GM19463 (cell line): Measurements from ENCODE around the gene NMNAT2.
"Not testable (repeated sequence)": the region's sequence is repeated elsewhere in the genome, so short reads cannot be mapped to it uniquely, and the experiment has no call there.

Experiments used
- ATAC-seq: cut with Tn5 transposase; IDR thresholded peaks from one replicate; pipeline ENCODE4 v1.9.1; 2021; ENCODE audit warnings: mild to moderate bottlenecking, moderate library complexity; ENCODE audit not compliant: unreplicated experiment

The NMNAT2 gene

DNA sequence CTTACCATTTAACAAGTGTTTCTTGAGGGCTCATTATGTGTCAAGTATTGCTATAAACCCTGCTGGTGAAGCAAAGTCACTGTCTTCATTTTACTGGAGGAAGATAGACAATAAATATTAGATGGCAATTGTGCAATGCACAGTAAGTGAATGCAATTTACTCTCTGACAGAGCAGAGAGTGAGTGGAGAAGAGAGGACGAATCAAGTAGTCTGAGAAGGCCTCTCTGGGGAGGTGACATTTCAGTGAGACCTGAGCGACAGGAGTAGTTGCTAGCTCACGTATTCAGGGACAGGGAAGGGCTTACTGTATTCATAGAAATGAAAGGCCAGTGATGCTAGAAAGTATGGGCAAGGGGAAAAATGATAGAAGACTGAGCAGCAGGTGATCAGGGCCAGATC, 1.2 kb upstream of the NMNAT2 start:
- no peak for ATAC-seq

DNA sequence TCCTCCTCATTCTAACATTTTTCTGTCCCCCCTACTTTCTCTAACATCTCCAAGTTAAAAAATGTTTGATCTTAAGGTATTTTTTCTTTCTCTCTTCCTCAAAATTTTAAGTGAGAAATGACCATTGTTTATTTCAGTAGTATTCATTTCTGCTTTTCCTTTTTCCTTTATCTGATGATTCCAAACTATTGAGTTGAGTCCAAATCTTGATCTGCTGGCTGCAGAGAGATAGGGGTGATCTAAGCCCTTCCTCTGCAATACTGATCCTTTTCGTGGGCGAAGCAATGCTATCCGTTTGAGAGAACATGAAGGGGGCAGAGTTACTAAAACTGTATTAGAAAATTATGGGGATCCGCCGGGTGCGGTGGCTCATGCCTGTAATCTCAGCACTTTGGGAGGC, 516 bp upstream of the NMNAT2 start:
- no peak for ATAC-seq

DNA sequence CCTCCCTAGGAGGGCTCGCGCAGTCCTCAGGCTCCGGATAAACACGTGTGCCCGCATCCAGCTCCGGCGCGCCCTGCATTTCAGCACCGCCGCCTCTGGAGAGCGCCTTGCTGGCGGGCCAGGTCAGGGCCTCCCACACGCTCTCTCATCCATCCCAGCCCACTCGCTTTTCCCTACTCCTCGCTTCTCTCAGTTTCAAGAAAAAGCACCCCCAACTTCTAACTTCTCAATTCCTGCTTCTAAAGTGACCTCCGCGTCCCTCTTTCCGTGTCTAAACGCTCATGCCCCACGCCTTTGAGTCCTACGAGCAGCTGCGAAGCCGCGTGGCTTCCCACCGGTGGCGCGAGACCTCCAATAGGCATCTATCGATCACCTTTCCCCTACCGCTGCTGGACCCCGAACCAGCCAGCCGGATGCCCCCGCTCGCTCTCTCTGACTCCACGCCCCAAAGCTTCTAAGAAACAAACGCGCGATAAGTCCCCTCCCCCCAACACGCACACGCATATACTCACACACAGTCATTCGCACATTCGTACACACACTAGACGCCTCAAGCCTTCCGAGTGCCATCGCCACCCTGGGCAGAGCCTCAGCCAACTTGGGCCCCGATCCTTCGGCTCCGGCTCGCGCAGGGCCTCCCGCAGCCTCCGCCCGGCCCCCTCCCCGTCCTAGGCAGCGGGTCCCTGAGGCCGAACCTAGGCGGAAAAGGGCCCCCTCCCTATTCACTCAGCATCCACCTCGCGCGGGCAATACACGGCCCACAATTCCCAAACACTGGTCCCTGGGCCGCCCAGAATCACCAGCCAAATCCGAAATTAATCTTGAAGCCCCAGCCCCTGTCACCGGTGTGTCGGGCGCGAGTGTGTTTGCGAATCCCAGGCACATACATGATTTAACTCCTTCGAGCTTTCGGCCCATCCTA, 1.1 kb downstream of the NMNAT2 start:
- ATAC-seq = no peak

DNA sequence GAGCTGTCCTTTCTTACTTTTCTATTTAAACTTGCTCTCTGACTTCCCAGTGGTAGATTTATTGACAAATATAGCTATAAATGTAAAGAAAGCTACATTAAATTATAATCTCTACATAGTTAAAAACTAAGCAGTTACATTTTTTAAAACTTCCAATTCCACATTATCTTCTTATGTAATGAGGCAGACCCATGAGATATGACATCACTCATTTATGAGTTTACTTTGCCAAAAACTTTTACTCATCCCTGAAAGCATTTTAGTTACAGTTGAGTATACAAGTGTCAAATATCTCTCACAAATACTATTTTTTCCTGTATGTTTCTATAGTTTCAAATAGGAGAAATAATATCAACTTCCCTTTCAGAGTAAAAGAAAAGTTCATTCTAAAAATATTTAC, 3.8 kb downstream of the NMNAT2 start:
- no peak for ATAC-seq

DNA sequence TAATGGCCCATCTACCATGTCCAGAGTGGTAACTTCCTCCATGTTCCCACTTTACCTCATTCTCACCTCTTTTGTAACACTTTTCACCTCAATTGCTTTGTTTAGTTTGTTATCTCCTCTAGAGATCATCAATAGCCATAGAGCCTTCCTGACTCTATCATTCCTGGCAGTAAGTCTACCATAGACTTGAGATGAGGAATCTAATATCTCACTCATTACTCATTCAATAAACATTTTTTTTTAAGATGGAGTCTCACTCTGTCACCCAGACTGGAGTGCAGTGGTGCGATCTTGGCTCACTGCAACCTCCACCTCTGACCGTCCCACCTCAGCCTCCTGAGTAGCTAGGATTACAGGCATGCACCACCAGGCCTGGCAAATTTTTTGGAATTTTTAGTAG, 7.1 kb downstream of the NMNAT2 start:
- no peak for ATAC-seq

DNA sequence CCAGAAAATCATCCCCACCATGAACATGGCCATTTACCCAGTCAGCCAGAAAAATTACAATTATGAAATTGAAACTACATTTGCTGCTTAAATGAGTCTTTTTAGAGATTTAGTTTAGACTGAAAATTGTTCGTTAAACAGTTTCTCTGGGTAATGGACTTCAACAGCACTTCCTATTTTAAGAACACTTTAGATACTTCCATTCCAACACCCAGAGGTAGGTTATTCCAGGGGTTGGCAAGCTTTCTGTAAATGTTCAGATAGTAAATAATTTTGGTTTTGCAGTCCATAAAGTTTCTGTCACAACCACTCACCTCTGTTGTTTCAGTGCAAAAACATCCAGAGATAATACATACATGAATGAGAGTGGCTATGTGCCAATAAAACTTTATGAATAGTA, 10.2 kb downstream of the NMNAT2 start:
- no peak for ATAC-seq

DNA sequence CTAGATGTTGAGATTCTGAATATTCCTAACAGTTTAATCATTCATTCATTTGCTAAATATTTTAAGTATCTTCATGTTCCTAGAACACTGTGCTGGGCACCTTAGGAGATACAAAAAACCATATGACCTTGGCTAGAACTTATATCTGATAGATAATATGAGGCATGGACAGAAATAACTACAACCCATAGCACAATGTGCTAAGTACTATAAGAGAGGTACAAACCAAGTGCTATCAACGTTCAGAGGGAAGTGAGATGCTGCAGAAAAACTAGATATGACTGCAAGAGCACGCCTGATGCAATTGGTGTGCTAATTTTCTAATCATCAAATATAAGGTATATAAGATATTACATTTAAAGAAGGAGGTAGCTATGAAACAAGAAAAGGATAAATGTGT, 10.7 kb downstream of the NMNAT2 start:
- ATAC-seq = no peak

DNA sequence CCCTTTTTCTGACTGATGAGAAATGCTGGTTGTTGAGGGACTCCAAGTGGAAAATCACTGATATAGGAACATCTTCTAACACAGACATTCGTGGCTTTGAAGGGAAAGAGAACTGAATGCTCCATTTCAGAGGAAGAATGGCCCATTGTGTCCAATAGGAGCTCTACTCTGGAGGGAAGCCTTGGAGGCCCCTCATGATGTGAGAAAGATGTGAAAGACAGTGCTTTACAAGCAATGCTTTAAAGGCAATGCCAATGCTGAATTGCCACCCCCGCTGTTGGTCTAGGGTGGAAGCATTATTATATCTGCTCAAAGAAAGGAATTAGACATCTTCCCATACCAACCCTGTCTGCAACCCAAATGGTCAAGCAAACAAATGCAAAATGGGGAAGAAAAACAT, 13.7 kb downstream of the NMNAT2 start:
- ATAC-seq = no peak

DNA sequence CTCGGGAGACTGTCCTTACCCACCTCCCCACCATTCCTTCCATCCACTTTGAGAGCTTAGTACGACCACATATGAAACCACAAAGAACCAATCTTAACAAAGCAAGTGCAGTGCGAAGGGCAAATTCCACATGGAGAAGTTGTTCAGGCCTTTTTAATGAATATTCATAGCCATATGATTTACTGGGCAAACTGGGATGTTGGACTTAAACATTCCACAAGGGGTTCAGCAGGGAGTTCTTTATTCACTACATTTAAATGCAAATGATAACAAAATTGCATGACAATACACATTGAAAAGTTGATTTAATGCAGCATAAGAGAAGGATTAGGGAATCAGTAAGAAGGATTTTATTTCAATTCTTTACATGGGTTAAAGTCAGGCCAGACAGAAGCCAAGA, 14.7 kb downstream of the NMNAT2 start:
- ATAC-seq = no peak

DNA sequence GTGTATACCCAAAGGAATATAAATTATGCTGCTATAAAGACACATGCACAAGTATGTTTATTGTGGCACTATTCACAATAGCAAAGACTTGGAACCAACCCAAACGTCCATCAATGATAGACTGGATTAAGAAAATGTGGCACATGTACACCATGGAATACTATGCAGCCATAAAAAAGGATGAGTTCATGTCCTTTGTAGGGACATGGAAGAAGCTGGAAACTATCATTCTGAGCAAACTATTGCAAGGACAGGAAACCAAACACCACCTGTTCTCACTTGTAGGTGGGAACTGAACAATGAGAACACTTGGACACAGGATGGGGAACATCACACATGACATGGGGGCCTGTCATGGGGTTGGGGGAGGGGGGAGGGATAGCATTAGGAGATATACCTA, 16.6 kb downstream of the NMNAT2 start:
- not testable (repeated sequence) for ATAC-seq

DNA sequence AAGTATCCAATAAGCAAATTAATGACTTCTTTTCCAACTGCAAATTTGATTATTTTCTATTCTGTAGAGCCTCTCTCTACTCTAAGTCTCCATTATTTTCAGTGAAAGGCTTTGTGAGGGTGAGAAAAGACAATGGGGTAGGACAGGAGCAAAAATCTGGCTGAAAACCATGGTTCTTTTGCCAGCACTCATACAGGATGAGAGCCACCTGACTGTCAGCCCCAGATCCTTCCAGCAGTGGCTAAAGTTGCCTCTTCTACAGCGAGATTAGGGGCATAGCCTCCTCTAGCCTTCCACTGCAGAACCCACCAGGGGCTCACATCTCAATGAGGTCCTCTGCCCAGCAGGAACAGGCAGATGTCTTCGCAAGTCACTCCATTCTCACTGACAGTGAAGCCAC, 23.7 kb downstream of the NMNAT2 start:
- no peak for ATAC-seq

DNA sequence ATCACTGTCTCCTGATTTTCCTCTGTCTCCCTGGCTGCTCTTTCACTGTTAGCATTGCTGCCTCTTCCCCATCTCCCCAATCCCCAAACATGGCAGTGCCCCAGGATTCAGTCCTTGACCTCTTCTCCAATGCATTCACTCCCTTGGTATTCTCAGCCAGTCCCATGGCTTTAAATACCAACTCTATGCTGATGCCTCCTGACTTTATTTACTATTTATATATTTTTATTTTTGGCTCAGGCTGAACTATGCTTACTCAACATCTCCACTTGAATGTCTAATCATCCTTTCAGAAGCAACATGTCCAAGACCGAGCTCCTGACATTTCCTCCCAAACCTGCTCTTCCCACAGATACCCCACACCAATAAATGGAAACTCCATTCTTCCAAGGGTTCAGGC, 26.3 kb downstream of the NMNAT2 start:
- ATAC-seq = no peak

DNA sequence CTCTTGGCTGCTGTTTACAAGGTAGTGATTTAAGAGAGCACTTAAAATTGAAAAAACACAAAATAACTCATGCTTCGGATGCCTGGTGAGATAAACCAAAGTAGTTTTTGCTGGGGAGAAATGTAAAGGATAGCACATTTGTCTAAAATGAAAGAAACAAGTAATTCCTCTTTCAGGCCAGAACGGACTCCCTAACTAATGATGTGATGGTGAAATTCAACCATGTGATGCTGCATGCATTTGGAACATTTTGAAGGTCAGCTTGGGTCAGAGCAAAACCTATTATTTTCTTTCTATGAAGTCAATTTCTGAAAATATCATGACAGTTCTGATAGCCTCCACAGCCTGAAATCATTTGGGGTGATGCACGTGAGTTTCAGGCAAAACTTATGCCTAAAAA, 27.6 kb downstream of the NMNAT2 start:
- no peak for ATAC-seq

DNA sequence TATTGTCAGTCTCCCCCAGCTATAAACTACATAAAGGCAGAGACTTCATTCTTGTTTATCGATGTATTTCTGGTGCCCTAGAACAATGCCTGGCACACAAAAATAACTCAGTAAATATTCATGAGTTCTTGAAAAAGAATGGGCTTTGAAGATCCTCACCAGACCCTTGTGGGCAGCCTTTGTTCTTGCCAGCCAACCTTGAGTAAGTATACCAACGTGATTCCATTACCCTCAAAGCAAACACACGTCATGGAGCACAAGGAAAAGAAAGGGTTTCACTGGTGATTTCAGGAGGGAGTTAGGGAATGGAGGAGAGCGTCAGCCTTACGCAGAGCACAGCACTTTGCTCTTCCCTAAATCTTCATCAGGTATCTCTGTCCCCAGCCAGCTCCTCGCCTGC, 29.4 kb downstream of the NMNAT2 start:
- no peak for ATAC-seq

DNA sequence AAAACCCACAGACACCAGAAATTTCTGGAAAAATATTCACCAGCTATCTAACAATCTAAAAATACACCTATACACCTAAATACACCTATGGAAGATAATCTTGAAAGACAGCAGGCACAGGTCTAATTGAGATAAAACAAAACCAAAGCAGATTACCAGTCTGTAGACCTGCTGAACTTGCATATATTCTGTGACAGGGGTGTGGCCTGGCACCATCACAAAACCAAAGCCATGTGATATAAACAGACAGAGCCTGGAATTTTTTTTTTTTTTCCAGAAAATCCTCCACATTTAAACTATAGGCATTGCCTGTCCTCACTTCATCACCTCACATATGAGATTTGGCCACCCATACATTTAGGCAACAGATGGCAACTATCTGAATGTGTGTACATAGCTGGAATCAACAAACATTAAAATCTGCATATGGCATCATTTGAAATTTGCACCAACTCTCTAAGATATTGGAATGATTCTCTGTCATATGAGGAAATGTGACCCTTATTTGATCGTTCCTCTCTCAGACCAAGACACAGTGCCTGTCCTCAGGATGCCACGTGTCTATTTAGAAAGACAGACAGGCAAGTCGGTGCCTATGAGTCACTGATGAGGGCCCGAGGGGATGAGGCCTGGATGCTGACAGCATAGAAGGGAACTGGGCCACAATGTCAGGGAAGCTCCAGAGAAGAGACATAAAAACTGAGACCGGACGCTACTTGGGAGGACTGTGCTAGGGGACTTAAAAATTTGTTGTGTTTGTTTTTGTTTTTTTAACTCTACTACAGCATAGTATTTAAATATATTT, 32.6 kb downstream of the NMNAT2 start:
- no peak for ATAC-seq

DNA sequence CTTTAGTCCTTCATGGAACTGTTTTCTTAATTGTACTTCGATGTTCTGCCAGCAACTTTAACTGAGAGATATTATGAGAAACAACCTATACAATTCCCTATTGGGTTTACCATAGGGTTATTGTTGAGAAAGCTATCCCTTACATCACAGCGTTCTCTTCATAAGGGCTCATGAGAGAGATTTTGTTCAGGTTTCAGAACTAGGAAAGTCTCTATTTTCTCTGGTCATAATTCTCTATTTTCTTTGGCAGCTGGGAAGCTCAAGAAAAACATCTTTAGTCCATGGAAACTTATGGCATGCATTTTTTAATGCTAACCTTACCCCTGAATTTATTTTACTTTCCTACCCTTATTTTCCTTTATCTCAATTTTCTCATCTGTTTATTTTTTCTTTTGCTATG, 38.2 kb downstream of the NMNAT2 start:
- ATAC-seq = no peak

DNA sequence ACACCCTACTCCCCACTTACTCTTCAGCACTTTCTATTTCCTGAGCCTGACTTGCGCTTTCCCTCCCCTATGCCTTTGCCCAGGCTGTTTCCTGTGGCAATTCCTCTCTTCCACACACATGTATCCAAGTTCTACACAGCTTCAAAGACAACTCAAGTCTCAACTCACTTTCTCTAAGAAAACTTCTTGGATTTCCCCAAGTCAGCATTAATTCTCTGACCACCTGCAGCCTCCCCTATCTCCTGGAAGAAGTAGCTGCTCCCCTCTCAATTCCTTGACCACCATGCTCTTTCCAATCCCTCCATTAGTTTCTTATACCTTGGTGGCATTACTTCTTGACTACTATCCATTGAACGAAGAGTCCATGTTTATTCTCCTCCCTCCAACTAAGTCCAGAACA, 42.8 kb downstream of the NMNAT2 start:
- ATAC-seq = no peak

DNA sequence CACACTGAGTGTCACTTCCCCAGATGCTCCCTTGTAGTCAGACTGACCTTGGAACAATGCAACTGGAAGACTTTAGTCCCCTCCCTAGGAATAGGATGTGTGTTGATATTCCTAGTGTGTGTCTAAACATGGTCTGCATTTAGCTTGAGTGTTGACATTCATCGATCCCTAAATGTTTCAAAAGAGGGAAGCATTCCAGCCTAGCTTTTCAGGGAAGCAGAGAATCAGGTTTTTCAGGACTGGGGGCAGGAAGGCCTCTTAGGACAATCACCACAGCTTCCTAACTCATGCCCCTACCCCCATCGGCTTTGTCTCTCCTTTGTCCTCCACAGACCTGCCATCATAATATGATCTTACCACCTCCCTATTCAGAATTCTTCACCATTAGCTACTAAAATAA, 43.4 kb downstream of the NMNAT2 start:
- ATAC-seq = no peak

DNA sequence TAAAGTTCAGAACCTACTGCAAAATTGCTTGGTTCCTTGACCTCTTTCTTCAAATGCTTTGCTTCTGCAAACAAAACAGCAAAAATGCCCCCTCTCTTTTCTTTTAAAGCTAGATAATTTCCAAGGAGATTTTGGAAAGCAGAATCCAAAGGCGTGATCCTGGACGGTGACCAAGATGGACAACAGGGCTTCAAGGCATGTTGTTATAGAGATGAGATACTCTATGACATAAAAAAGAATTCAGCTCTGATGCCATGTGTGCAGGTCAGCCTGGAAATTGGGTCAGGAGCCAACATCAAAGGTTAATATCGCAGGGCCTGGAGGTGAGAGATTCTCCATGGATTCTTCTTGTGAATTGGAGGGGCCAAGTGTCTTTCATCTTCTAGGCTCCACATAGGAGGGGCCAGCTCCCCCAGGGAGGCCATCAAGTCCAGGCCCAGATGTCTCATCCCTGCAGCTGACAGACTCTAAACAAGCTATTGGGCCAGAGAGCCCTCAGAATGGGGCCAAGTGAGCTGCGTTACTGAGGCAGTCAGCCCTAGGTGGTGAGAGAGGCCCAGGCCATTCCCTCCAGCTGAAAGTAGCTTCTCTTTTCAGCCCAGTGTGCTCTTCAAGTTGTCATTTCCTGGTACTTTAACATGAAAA, 45.5 kb downstream of the NMNAT2 start:
- no peak for ATAC-seq

DNA sequence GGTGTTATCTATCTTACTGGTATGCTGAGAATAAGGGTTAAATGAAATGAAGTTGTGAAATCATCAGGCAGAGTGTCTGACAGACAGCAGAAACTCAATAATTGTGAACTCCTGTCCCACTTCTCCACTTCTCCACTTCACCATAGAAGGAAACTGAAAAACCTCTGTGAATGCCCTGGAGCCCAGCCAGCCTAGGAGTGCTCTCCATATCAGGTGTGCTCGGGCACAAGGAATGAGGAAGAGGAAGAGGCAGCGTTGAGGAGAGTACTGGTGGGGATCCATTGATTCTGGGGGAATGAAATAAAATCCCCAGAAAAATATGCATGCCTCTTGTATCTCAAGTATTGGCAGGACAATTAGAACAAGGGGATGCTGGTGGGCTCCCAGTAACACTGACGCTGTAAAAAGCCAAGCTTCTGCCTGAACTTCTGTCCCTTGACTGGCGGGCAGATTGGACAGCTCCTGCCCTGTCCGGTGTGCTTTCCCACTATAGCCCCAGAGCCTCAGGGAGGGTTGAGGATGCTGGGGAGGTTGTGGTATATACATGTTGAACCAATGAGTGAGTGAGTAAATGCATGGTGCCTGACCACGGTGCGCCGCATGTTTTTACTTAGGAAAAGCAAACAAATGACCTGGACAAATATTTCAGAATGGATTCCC, 47.7 kb downstream of the NMNAT2 start:
- ATAC-seq = no peak
